NCI-H2227 (cell line): ENCODE measurements around the gene SALL3.

ENCODE experiments used
- DNase-seq: peaks from one replicate; lab custom pipeline; 2025; ENCODE audit not compliant: unreplicated experiment; lab: John Stamatoyannopoulos, UW

Gene SALL3

DNA sequence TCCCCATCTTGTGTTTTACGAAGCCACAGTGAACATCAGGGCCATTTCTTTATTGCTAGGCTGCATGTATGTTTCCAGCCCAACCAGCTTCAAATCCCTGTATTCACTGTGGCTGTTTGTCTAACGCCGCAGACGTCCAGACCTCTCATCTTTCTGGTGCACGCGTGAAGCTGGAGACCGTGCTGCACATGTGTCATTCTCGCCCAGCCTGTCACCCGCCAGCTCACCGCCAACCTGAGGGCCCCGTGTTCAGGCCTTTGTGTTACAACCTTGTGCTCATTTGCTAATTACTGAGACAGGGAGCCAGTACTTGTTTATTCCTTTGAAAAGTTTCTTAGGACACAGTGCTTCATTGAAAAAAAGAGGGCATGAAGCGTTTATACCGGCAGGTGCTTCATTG is 21.4 kb downstream of the SALL3 start:
- DNase-seq = no peak

DNA sequence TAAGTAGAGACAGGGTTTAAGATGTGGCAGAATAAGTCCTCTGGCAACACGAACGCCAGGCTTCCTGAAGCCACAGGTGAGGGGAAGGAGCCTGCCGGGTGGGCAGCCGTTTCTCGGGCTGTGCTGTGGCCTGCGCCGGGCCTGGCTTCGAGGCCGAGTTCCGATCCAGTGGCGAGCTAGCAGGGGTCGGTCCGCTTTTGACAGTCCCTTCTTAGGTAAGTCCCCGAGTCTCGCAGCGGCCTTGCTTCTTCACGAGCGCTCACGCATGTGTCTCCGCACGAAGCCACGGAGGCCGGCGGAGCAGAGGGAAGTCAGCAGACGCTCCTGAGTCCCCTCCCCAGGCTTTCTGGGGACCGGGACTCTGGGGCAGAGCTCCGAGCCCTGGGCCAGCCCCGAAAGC is 26.0 kb downstream of the SALL3 start:
- no peak for DNase-seq

DNA sequence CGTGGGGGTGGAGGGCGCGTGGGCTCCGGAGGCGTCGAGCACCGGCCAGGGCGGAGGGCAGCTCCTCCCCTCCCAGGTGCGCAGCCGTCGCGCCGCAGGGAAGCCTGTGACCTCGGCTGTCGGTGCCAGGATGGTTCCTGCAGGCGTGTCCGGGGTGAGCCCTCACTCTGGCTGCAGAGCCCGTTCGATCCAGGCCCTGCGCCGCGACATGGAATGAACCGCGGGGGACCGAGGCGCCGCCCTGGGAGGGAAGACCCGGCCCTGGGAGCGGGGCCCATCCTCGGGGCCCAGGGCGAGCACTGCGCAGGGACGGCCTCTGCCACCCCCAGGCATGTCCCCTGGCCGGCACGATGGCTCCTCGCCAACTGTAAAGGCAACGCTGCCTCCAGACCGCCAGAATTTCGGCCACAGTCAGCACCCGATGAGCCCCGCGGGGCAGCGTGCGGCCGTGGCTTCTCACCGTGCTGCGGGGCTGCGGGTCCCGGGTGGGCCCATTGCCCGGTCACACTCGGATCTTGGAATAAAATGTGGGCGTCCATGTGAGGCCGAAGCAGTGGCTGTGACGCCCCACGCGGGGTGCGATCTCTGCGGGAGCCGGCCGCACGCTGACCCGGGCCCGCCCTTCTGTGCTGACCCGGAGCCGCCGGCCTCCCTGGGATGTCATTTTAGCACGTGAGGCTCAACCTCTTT is 26.6 kb downstream of the SALL3 start:
- DNase-seq = no peak

DNA sequence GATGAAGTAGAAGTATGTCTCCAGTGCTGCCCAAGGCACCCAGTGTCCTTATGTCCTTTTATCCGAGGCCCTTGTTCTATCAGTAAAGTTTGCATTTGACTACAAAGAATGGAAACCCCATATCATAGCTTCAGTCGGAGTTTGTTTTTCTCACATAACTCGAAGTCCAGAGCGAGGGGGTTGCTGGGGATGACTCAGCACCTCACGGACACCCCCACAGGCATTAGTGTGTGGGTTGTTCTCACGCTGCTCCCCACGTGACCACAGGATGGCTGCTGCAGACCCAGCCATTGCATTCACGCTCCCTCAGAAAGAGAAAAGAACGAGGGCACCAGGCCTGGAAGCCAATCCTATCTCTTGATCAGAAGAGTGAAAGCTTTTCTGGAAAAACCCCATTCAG is 27.8 kb downstream of the SALL3 start:
- DNase-seq = no peak

DNA sequence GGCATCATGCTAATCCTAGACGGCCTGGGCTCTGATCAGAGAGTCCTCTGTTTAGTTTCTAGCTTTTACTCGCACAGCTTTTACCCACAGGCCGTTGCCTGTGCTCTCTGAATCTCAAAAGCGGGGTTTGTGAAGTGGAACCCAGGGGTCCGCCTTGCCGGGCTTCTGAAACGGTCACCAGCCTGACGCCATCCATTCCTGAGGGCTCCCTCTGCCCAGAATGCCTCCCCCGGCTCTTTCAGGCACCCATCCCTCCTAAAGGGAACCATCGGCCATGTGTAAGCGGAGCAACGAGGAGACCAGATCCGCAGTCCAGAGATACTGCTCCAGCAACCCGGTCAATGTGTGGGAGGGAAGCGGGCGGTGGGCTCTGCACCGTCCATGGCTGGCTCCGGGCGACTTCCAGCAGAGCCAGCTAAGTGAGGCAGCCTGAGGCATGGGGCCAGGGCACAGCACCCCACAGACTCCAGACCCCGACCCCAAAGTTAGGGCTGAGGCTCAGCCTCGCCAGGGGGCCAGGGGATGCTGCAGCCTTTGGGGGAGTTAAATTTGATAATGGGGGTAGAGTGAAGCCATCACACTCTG is 28.8 kb downstream of the SALL3 start:
- no peak for DNase-seq

DNA sequence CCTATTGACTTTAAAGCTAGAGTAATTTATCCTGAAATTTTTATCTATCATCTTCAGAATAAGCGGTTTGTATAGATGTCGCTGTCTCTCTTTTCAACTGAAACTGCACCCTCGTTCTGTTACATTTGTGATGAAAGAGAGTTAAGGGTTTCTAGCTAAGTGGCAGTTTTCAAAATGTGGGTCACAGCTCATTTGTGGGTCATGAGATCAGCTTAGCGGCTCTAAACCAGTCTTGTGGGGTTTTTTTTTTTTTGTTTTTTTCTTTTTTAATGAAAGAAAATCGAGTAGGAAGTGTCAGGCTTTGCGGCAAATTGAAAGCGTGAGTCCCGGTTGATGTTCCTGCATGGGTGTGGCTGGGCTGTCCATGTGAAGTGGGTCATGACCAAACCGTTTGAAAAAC is 31.2 kb downstream of the SALL3 start:
- DNase-seq = no peak

DNA sequence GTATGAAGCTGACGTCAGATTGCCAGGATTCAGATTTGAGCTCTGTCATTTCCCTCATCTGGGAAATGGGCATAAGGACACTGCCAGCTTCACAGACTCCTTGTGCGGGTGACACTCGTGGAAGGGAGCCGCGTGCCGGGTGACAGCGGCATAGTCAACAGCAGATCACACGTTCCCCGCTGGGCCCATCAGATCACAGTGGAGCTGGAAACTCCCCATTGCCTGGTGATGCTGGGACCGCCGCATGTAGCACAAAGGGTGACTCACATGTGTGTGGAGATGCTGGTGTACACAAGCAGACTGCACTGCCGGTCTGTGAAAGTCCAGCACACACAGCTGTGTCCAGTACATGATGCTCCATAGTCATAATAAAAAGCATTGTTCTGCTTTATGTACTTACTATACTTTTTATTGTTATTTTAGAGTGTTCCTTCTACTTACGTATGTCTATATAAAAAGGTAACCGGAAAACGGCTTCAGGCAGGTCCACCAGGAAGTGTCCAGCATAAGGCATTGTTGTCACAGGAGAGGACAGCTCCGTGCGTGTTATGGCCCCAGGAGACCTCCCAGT is 31.8 kb downstream of the SALL3 start:
- DNase-seq = no peak

DNA sequence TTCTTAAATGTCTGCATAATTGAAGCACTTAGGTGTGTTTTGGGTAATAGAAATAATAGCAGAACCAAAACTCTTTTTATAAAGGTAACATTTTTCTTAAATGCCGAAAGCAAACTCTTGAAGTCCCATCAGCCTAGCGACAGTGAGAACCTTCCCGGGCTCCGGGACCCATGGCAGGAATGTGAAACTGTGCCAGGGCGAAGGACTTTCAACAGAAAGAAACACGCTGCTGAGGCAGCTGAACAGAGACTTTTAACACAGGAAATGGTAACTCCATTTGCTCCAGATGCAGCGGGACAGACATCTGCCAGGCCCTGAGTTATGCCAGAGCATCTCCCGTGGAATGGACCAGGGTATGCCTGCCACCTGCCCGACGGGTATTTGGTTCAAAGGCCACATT is 34.3 kb downstream of the SALL3 start:
- no peak for DNase-seq

DNA sequence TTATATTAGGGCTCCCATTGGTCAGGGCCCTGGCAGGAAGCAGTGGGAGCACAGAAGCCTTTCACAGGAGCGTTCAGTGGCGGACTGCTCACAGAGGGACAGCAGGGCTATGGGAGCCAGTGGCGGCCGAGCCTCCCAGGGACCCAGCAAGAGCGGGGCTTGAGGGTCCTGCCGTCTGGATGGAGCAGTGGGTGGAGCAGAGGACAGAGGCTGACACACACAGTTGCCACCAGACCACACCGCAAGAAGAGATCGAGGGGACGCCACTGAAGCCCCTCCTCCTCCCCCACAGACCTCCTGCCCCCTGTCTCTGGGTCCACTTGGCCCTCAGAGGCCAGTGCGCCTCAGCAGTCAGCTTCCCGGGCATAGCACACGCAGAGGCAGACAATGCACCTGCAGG is 39.3 kb downstream of the SALL3 start:
- DNase-seq = no peak

DNA sequence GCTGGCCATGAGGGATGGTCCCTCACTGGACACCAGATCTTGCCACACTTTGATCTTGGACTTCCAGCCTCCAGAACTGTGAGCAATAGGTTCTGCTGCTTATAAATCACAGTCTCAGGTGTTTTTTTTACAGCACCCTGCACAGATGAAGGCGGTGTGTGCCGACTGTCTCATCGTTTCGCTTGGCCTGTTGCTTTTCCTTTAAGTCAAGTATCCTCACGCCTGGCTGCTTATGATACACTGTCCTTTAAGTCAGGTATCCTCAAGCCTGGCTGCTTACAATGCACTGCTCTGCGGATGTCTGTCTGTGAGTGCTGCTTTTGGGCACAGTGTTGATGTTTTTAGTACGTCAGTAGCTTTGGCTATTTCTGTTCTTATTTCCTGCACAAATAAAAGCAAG is 40.3 kb downstream of the SALL3 start:
- no peak for DNase-seq

DNA sequence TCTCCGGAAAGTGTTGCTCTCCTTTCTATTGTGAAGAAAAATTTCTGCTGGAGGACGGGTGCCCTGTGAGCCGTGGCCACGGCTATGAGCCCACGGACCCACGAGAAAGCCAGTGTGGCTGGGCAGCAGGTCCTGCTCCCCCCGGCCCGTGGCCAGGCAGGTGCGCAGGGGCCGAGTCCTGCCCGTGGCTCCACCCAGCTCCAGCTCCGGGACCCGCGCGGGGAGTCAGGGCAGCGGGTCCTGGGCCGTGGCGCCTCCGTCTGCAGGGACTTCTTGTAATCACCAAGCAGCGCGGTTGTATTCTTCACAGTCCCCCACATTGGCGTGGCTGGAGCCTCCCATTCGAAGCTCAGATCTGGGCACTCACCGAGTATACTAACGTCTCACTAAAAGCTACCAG is 43.0 kb downstream of the SALL3 start:
- DNase-seq = no peak

DNA sequence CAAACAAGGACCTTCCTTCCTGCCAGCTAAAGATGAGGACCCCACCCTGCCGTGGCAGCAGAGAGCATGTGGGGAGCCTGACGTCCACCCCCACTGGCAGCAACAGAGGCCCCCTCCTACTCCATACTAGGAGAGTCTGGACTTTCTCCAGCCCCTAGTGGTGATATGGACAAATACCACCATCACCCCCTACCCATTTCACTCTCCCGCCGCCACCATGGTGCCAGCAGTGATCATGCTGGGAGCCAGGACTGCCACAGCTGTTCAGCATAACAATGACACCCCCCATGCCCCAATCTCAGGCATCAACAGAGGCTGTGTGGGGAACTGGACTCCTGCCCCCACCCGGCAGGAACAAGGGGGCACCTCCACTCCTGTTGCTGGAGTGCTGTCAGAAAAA is 46.9 kb downstream of the SALL3 start:
- DNase-seq = no peak

DNA sequence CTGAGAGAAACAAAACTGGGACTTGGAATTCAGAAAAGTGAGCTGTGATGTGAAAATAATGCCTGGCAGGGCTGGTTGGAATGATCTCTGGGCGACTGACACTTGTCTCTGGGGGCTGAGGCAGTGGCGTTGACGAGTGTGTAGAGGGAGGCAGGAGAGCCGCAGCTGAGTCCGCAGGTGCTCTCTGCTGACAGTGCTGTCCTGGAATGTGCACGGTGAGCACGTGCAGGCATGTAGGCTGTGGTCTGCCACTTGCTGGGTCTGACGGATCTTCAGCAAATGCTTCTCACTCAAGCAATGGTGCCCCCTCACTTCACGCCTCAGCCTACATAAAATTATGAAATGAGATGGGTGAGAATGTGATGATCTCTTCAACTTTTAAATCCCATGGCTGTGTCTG is 51.1 kb downstream of the SALL3 start:
- no peak for DNase-seq

DNA sequence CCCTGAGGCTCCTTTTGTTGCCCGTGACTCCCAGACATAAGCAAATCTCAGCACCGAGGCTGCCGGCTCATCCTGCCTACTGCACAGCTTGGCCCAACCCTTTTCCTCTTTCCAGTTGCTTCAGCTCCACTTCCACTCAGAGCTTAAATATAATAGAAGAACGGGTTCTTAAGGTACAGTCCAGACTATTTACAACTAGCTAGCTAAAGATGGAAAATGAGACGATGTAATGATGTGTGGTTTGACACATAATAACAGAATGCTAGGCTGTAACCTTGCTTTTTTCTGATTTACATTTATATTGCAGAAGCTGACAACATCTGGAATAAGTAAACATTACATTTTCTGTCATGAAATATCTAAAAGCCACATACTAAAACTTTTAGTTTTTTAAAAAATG is 62.7 kb downstream of the SALL3 start:
- no peak for DNase-seq

DNA sequence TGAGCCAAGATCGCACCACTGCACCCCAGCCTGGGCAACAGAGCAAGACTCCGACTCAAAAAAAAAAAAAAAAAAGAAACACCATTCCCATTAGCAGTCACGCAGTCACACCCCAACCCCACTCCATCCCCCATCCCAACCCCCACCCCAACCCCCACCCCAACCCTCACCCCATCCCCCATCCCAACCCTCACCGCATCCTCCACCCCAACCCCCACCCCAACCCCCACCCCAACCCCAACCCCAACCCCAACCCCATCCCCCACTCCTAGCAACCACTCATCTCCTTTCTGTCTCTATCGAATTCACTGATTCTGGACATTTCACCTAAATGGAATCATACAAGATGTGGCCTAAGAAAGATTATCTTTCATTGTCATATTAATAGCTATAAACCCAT is 63.7 kb downstream of the SALL3 start:
- DNase-seq = no peak

DNA sequence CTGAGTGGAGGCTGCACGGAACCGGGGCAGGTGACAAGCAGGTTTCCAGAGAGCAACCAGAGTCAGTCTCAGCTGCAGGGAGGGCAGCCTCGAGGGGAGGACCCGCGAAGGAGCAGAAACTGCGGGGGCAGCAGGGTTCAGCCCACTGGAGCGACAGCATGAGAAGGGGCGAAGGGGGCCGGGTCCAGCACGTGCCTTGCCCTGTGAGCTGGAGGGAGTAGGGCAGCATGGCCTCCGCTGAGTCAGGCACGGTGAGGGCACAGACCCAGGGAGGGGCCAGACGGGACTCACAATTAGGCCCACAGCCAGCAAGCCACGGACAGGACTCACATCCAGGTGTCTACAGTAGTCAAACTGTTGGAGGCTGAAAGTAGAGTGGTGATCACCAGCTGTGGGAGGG is 66.9 kb downstream of the SALL3 start:
- no peak for DNase-seq

DNA sequence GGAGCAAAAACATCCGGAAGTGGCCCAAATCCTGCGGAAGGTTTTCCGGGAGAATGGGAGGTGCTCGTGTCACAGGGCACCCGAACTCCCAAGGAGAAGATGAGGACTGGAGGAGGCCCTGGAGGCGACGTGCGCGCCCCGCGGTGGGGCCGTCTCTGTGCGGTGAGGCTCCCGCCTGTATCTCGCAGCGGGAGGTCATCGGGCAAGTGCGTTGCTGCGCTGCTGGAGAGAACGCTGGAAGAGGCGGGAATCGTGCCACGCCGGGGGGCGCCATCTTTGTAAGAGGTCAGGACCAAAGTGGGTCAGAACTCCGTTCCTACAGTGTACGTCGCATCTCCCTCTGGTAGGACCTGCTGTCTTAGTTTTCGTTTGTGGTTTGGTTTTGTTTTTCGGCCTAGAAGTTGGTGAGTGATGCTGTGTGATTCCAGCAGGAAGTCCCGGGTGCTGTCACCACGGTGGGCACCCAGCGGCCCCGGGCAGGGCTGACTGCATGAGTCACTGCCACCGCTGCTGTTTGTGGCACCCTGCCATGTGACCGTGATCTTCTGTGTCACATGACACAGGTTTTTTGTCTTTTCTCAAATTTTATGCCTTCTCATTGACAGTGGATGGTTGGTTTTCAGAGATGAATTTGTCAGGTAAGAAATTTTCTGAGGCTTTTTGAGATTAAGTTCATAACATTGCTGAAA is 68.1 kb downstream of the SALL3 start:
- no peak for DNase-seq

DNA sequence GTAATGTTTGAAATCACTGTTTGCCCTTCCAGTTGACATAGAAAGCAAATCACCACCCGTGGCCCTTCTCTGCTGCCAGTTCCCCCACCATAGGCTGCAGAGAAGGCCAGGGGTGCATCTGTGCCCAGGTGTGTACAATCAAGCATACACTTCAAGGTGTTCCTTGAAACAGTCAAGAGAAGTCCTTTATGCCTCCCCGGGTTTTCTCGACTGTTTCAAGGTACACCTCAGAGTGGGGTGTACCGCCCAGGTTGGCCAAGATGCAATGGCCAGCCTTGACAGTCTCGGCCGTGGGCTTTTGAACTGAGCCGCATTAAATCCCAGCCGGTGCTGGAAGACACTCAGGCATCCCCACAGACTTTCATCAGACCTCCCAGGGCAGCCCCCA is 68.6 kb downstream of the SALL3 start:
- no peak for DNase-seq

DNA sequence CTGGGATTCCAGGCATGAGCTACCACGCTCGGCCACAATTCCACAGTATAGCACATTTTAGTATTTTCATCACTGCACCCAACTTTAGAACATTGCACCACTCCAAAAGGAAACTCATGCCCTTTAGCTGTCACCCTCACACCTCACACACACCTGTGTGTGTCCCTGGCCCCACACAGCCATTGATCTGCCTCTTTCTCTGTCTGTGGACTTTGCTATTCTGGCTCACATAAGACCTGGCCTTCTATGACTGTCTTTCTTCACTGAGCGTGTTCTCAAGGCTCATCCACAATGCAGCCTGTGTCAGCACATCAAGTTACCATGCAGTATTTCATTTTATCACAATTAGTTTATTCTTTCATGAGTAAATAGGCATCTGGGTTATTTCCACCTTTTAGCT is 69.9 kb downstream of the SALL3 start:
- no peak for DNase-seq
